Kidney glomerular epithelial cell (primary cell): Measurements from ENCODE around the gene SLC43A1.
"Not testable (repeated sequence)": the region's sequence is repeated elsewhere in the genome, so short reads cannot be mapped to it uniquely, and the experiment has no call there.

Experiments used
- DNase-seq: peaks from one replicate; lab custom pipeline; 2025; lab: John Stamatoyannopoulos, UW

Gene SLC43A1

DNA sequence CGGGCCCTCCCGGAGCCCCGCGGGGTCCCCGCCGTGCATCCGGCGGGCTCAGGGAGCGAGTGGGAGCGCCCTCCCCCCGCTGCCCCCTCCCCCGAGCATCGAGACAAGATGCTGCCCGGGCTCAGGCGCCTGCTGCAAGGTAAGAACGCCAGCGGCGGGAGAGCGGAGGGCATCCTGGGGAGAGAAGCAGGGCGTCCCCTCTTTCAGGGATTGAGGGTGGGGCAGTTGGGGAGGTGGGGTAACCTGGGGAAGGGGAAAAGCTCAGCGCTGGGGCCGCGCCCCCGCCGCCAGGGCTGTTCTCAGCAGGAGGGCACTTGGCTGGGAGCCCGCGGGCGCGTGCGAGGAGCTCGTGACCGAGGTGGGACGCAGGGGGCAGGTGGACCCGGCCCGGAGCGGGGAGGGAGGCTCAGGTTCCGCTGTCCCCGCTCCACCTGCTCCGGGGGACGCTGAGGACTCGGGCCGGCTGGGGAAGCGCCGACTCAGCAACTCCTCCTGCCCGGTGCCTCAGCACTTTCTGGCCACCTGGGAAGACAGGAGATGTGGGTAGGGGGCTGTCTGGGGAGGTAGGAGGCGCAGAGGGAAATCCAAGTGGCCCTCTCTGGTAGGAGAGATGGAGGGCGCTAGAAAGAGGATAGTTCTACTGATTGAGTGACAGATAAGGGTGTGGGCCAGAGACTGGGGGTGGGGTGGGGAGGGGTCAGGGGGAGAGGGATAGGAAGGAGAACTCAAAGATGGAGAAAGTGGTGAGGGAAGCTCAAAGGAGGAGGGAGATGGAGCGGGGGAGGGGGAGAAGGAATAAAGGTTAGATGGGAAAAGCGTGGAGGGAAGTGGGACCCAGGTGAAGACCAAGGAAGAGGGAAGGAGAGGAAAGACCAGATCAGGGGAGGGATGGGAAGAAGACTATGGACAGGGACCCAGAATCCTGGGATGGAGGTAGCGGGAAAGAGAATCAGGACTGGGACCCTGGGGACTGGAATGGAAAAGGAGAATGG, 54.4 kb downstream of the SLC43A1 start:
- no peak for DNase-seq

- DNase-seq: no peak
Measured at GRCh38 chr11:57460022-57460757, 55.3 kb downstream of the SLC43A1 start, which contains the start of gene RTN4RL2. Gene RTN4RL2 (plus strand): TSS chr11:57460528. CDS start chr11:57460866, 338 bp downstream.

DNA sequence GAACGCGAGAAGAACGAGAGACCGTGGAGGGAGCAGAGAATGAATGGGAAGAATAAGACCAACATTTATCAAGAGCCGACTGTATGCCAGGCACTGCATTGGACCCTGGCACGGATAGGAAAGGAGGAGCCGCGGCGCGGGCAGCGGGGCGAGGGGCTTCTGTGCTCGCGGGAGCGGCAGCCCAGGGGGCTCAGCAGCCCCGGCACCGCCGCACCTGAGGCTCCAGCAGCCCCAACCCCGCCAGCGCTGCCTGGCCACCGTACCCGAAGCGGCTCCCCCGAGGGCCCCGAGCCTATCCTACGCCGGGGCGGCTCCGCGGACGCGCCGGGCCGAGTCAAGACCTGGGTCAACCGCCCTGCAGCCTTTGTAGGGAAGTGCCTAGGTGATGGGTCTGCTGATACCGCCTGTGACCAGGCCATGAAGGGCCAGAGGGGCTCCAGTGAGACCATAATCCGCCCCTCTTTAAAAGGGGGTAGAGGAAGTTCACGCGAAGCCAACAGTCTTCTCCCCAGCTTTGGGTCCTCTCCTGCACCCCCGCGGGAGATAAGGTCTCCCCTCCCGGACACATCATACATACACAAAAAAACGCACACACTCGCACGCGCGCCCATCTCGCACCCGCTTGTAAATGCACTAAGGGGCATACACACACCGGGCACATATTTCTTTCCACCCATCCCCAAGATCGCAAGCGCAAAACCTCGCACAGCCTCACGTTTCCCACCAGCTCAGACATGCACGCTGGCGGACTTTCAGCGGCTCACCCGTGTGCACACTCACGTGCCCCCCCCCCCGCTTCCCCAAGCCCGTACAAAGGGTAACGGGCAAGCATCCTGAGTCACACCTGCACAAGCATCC, 56.1 kb downstream of the SLC43A1 start:
- DNase-seq: no peak

DNA sequence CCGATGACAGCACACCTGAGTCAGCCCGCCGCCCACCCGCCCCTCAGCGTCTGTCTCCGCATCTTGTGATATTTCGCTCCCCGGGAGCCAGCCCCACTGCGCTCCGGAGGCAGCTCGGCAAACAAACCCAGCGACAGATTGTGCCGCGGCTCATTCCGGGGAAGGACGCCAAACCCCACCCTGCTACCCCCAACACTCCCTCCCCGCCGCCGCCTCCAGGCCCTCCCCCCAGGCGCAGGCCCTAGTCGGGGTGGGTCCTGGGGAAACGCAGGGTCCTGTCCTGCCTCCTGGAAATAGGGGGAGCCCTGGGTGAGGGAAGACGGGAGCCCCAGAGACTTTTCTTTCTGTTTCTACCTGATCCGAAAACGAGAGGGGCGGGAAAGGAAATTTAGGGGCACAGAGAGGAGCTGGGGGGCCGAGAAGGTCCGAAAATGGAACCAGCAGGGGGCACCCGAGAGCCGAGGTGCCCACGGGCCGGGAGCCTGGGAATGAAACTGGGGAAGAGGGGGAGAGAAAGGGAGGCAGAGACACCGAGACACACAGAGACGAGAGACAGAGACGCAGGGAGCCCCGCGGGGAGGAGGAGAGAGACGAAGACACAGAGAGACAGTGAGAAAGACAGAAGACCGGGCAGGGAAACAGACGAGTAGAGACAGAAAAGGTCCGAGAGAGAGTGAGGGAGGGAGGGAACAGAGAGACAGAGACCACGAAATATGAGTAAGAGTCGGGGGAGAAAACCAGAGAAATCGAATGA, 56.9 kb downstream of the SLC43A1 start:
- DNase-seq: no peak

DNA sequence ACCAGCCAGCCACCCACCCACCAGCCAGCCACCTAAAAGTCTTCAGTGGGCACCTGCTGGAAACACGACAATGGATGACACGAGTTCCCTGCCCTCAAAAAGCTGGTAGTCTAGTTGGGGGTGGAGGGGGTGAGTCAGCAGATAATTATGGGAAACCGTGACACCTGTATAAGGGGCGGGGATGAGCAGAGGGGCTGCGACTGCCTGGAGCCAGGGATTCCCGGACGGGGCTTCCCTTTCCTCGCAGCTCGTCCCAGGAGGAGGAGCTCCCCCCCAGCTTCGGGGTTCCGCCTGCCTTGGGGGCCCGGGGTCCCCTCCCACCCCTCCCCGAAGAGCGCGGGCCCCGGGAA, 57.5 kb downstream of the SLC43A1 start:
- DNase-seq: no peak

DNA sequence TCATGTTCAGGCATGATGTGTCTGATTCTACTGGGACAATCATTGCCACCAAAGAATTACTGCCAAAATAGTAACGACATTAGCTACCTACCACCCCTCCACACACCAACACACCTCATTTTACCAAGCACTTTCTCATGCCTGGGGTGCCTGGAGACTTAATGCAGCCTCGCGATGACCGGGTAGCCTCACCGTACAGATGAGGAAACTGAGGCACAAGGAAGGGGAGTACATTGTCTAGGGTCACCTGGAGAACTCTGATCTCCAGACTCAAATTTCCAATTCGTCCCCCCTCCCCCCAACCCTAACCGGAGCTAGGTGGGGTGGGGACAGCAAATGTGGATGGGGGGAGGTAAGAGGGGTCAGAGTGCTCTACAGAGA, 57.9 kb downstream of the SLC43A1 start:
- no peak for DNase-seq

DNA sequence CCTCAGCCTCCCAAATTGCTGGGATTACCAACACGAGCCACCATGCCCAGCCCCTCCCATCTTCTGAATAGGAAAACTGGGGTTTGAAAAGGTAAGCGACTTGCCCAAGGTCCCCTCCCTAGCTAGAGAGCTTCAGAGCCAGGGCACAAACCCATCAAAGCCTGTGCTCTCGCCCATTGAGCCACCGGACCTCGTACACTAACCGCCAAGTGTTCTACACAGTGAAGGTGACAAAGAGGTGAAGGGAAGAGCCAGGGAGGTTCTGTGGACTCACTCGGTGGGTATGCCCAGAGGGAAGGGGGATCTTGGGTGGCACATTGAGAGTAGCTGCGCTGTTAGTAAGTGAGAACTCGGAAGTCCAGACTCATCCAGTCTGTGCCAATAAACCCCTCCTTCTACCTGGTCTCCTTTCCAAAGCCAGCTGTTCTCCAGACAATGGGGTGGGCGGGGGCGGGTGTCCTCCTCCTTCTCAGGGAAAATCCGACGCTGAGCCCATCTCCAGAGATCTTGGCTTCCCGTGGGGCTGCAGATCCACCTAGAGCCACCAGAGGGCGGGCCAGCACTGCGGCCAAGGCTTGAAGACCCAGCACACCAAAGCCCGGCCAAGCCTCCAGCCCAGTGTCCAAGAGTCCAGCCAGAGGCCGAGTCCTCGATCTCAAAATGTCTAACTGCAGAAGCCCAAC, 58.4 kb downstream of the SLC43A1 start:
- DNase-seq: peak; percentile 67

DNA sequence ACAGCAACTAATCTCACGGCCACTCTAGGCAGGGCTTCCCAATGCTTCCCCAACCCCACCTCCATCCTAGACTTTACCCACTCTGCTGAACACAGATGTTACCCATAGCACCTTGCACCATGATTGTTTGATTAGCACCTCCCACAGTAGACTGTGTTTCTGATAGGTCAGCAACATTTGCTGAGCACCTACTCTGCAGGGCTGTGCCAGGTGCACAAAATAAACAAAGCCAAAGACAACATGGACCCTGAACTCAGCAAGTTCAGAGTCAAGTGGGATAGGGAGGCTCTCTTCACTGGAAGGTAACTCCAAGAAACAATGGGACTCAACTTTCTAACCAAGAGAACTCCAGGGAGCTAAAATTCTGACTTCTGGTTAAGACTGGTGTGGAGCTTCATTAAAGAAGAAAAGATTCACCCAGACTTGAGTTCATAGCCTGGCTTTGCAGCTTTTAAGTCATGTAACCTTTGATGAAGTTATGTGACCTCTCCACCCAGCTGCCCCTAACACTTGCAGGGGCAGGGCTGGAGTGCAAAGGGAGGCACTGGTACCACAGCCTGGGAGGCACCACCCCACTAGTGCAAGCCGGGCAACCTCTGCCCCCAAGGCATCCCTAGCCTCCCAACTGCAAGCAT, 61.8 kb downstream of the SLC43A1 start:
- DNase-seq: no peak

- no peak for DNase-seq
Measured at GRCh38 chr11:57446055-57446454, 69.4 kb downstream of the SLC43A1 start.

- not testable (repeated sequence) for DNase-seq
Measured at GRCh38 chr11:57445122-57445394, 70.4 kb downstream of the SLC43A1 start.

GRCh38 chr11:57444362-57445121, 71.0 kb downstream of the SLC43A1 start:
- DNase-seq: no peak

GRCh38 chr11:57440744-57441414, 74.6 kb downstream of the SLC43A1 start:
- DNase-seq: no peak

- no peak for DNase-seq
Measured at GRCh38 chr11:57439786-57440185, 75.7 kb downstream of the SLC43A1 start.

GRCh38 chr11:57438345-57439285, 76.9 kb downstream of the SLC43A1 start:
- no peak for DNase-seq

DNA sequence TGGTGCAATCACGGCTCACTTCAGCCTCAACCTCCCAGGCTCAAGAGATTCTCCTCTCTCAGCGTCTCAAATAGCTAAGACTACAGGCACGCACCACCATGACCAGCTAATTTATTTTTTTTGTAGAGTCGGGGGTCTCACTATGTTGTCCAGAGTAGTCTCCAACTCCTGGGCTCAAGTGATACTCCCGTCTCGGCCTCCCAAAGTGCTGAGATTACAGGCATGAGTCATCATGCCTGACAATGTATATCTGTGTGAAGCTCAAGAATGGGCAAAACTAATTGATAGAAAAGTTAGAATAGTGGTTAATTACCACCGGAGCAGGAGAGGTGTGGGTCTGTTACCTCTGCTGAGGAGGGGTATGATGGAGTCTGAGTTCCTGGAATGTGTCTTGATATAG, 79.5 kb downstream of the SLC43A1 start:
- DNase-seq: no peak

DNA sequence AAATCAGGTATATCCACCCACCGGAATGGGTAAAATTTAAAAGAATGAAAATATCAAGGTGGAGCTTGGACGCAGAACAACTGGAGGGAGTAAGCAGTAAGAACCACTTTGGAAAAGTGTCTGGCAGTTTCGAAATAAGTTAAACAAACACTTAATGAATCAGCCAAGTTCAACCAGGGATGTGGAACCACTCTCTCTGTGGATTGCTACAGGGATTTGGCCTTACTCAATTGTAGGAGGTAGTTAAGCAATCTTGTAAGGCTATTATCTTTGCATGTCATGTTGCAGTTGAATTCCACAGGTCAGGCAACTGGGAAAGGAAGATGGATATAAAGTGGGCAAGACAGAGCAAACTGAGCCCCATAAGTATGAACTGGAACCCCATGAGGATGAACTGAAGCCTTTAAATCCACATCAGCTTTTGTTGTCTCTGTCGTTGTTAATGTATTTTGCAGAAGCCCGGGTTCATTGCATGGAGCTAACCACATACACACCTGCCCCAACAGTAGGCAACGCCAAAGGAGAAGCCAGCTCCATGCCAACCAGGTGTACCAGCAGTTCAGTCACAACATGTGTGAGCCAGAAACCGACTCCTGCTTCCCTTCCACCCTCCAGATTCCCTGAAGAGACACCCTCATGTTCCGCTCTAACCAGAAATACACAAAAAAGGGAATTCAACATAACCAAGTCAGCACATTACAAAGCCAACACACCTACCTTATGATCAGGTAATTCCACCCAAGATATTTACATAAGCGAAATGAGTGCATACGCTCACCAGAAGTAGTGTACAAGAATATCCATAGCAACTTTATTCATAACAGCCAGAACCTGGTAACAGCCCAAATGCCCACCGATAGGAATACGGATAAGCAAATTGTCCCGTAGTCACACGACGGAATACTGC, 80.6 kb downstream of the SLC43A1 start:
- DNase-seq: peak; percentile 82
